Gastroesophageal sphincter (tissue), 3 donors: ENCODE measurements around the gene OTUB2.

Source experiments
- CTCF ChIP-seq, 4 experiments: fragments of 200-600 bp in 2 of 4; fragments of 450-650 bp in 2 of 4; sonication (generic) in 1 of 4; IDR thresholded peaks; one replicate each; pipeline ENCODE4 v1.5.1; 2017 to 2019; ENCODE audit warnings: antibody characterized with exemption in 4 of 4, mild to moderate bottlenecking in 2 of 4, moderate library complexity in 2 of 4
- EP300 ChIP-seq: sonication (generic); formaldehyde crosslinking; IDR thresholded peaks from one replicate; pipeline ENCODE4 v1.6.1; 2017; ENCODE audit warnings: antibody characterized with exemption, mild to moderate bottlenecking
- POLR2A ChIP-seq, 2 donors: fragments of 450-650 bp; IDR thresholded peaks; one replicate each; pipeline ENCODE4 v1.6.1; 2017; ENCODE audit warnings: antibody characterized with exemption in 2 of 2, mild to moderate bottlenecking in 2 of 2, moderate library complexity in 1 of 2
- POLR2AphosphoS5 ChIP-seq: sonication (generic); formaldehyde crosslinking; IDR thresholded peaks from one replicate; pipeline ENCODE4 v1.6.1; 2017; ENCODE audit warnings: antibody characterized with exemption

- TF ChIP-seq CTCF (IDR thresholded peaks at IDR 0.05) (no peak), POLR2AphosphoS5 (no peak), POLR2A (IDR thresholded peaks at IDR 0.05) (no peak), EP300 (no peak)
Measured at GRCh38 chr14:94026173-94026888, at the start of gene OTUB2.
